Osteocyte (in vitro differentiated cells): ENCODE results near the gene MGAT5. TPM values are rescaled to one million over a fixed set of nuclear protein-coding genes. Genes with fewer than 3 reads are reported as not detected.

Experiments
- DNase-seq: peaks from one replicate; pipeline ENCODE4 v3.0.0; 2021; ENCODE audit warnings: mixed read lengths; ENCODE audit not compliant: unreplicated experiment; ENCODE audit errors: extremely low spot score
- H3K27ac Mint-ChIP-seq: one replicate; pipeline ENCODE4 v1.8.0; 2021; ENCODE audit warnings: mild to moderate bottlenecking, mixed read lengths; ENCODE audit not compliant: unreplicated experiment
- H3K27me3 Mint-ChIP-seq: one replicate; pipeline ENCODE4 v1.8.0; 2021; ENCODE audit warnings: mixed read lengths; ENCODE audit not compliant: unreplicated experiment
- H3K36me3 Mint-ChIP-seq: one replicate; pipeline ENCODE4 v1.8.0; 2021; ENCODE audit warnings: mixed read lengths; ENCODE audit not compliant: unreplicated experiment
- H3K4me1 Mint-ChIP-seq: one replicate; pipeline ENCODE4 v1.8.0; 2021; ENCODE audit warnings: mixed read lengths; ENCODE audit not compliant: unreplicated experiment
- H3K4me3 Mint-ChIP-seq: one replicate; pipeline ENCODE4 v1.8.0; 2021; ENCODE audit warnings: mild to moderate bottlenecking, moderate library complexity, mixed read lengths; ENCODE audit not compliant: unreplicated experiment
- H3K9me3 Mint-ChIP-seq: one replicate; pipeline ENCODE4 v1.8.0; 2021; ENCODE audit warnings: mixed read lengths; ENCODE audit not compliant: unreplicated experiment
- total RNA-seq: library from RNA; stranded (reverse); gene quantifications from 2 replicates; pipeline ENCODE4 v1.2.1, GENCODE V29; 2021
- TF ChIP-seq, protein P1 (sequence below): fragments of 200-600 bp; sonication (generic); IDR thresholded peaks from 2 replicates; pipeline ENCODE4 v1.5.0; 2021; ENCODE audit warnings: antibody characterized with exemption, mild to moderate bottlenecking, moderate library complexity

MGAT5 gene
- total RNA-seq, 1 donor from 2014 or later = 22.6 TPM

DNA sequence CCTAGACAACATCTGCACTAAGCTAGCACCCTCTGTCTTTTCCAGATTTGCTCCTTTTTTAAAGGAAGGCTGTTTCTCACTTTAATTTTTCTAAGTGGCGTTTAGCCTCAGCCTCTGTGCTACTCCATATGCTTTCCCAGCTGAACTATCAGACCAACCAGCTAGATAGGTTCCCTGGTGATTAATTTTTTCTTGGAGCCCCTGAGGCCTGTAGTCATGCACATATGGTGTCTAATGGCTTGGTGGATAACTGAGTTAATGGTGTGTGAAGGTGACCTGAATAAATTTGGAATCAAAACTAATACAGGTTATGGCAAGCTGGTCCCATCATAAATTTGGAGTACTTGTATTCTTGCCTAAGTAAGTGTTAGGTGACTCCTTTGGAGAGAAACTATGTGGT, 135.5 kb downstream of the MGAT5 start:
- Mint-ChIP-seq H3K4me3 (no peak overlapping the region), H3K27ac (no peak overlapping the region), H3K36me3 (no peaks in the 10 kb centered on the region), H3K4me1 (no peaks in the 10 kb centered on the region), H3K27me3 (no peaks in the 10 kb centered on the region), H3K9me3 (no peaks in the 10 kb centered on the region)
- TF ChIP-seq, protein P1, sequence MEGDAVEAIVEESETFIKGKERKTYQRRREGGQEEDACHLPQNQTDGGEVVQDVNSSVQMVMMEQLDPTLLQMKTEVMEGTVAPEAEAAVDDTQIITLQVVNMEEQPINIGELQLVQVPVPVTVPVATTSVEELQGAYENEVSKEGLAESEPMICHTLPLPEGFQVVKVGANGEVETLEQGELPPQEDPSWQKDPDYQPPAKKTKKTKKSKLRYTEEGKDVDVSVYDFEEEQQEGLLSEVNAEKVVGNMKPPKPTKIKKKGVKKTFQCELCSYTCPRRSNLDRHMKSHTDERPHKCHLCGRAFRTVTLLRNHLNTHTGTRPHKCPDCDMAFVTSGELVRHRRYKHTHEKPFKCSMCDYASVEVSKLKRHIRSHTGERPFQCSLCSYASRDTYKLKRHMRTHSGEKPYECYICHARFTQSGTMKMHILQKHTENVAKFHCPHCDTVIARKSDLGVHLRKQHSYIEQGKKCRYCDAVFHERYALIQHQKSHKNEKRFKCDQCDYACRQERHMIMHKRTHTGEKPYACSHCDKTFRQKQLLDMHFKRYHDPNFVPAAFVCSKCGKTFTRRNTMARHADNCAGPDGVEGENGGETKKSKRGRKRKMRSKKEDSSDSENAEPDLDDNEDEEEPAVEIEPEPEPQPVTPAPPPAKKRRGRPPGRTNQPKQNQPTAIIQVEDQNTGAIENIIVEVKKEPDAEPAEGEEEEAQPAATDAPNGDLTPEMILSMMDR = no peak
- DNase-seq = no peak

DNA sequence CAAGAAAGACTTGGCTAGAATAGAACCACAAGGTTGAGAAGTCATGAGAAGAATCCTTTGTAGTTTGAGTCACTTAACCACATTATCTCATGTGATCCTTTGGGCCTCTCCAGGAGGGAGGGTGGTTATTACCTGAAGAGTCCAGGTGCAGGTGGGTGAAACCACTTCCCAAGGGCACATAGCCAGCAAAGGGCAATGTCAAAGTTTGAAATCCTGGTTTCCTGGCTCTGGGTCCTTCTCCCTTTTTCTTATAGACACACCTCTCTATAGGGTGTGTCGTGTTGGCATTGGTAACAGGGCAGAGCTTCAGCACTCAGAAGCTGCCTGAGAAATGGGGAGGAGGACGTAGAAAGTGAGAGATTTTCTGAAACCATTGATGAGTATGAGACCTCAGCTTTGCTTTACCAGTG, 137.9 kb downstream of the MGAT5 start:
- TF ChIP-seq, protein P1 = no peak
- Mint-ChIP-seq H3K27me3 (no peaks in the 10 kb centered on the region), H3K27ac (no peak overlapping the region), H3K4me1 (no peaks in the 10 kb centered on the region), H3K36me3 (no peaks in the 10 kb centered on the region), H3K9me3 (no peaks in the 10 kb centered on the region), H3K4me3 (no peak overlapping the region)
- no peak for DNase-seq

DNA sequence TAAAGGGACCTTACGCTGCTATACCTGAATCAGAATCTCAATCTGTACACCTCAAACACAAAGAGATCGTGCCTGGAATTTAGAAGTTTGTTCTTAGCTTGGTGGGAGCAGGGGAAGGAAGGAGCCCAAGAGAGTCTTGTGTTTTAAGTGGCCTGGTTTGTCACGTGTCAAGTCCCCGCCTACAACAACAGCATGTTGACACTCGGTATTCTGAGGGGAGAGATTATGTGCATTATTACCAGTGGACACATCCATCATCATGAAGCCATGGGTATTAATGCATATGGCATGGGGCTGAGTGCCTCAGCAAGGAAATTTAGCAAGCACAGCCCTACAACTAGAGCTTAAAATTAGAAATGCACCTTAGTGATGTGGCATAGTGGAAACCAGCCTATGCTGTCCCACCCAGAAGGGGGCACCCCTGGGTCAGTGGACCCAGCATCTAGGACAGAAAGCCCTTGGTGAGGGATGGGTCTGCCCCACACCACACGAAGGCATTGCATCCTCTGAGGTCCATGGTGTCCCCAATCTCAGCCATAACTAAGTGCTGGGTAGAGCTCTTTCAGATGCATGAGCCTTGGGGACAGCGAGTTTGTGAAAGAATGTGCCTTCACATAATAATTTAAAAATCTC, 138.7 kb downstream of the MGAT5 start:
- TF ChIP-seq, protein P1 = no peak
- H3K27me3 Mint-ChIP-seq = no peaks in the 10 kb centered on the region
- no peak overlapping the region for H3K4me3 Mint-ChIP-seq
- H3K27ac Mint-ChIP-seq = no peak overlapping the region
- DNase-seq = no peak
- H3K36me3 Mint-ChIP-seq = no peaks in the 10 kb centered on the region
- no peaks in the 10 kb centered on the region for H3K4me1 Mint-ChIP-seq
- H3K9me3 Mint-ChIP-seq = no peaks in the 10 kb centered on the region

DNA sequence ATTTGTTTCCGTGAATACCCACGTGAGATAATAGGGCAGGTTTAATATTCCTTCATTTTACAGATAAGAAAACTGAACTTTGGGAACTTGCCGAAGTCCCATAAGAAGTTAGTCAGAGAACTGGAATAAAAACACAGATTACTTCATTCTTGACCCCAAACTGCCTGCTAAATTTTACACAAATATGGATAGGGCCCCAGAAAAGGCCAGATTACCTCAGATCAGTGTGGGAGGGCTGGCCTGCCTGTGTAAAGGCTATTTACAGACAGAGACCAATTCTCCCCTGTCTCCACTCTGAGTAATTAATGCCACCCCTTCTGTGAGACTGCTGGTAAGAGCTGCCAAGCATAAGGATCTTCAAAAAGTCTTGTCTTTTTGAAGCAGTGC, 139.2 kb downstream of the MGAT5 start:
- Mint-ChIP-seq H3K4me3 (no peak overlapping the region), H3K4me1 (no peaks in the 10 kb centered on the region), H3K27me3 (no peaks in the 10 kb centered on the region), H3K36me3 (no peaks in the 10 kb centered on the region), H3K9me3 (no peaks in the 10 kb centered on the region), H3K27ac (no peak overlapping the region)
- TF ChIP-seq, protein P1 = no peak
- no peak for DNase-seq

GRCh38 chr2:134395779-134396178, 141.9 kb downstream of the MGAT5 start:
- H3K36me3 Mint-ChIP-seq = no peaks in the 10 kb centered on the region
- no peaks in the 10 kb centered on the region for H3K27me3 Mint-ChIP-seq
- no peak overlapping the region for H3K27ac Mint-ChIP-seq
- H3K4me3 Mint-ChIP-seq = no peak overlapping the region
- no peaks in the 10 kb centered on the region for H3K9me3 Mint-ChIP-seq
- TF ChIP-seq, protein P1 = no peak
- DNase-seq = no peak
- peaks cover 14% of the 10 kb centered on the region for H3K4me1 Mint-ChIP-seq
